Measurements from ENCODE around the gene SEBOX.
A peak's percentile ranks its signal among the peaks of the same experiment; 100 is the strongest.

The SEBOX gene

GRCh38 chr17:28407130-28407973 lies 42.4 kb upstream of the SEBOX start (continued):
- TF ChIP-seq, protein P1, sequence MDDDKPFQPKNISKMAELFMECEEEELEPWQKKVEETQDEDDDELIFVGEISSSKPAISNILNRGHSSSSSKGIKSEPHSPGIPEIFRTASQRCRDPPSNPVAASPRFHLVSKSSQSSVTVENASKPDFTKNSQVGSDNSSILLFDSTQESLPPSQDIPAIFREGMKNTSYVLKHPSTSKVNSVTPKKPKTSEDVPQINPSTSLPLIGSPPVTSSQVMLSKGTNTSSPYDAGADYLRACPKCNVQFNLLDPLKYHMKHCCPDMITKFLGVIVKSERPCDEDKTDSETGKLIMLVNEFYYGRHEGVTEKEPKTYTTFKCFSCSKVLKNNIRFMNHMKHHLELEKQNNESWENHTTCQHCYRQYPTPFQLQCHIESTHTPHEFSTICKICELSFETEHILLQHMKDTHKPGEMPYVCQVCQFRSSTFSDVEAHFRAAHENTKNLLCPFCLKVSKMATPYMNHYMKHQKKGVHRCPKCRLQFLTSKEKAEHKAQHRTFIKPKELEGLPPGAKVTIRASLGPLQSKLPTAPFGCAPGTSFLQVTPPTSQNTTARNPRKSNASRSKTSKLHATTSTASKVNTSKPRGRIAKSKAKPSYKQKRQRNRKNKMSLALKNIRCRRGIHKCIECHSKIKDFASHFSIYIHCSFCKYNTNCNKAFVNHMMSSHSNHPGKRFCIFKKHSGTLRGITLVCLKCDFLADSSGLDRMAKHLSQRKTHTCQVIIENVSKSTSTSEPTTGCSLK (tag by site-specific recombination; IDR thresholded peaks at IDR 0.05), result no peak
- TF ChIP-seq GLI2 (tag by site-specific recombination; IDR thresholded peaks at IDR 0.05; ENCODE audit: borderline replicate concordance, low read depth) (no peak), SCRT1 (tag by site-specific recombination; IDR thresholded peaks at IDR 0.05; ENCODE audit: borderline replicate concordance) (peak; percentile 96; the same call in 1 of the 2 replicates), SETDB1 (IDR thresholded peaks at IDR 0.05; ENCODE audit: insufficient read length, low read length) (no peak), ZNF660 (tag by site-specific recombination; IDR thresholded peaks at IDR 0.05) (peak; percentile 60; the same call in 1 of the 2 replicates), ZNF704 (tag by site-specific recombination; IDR thresholded peaks at IDR 0.05) (no peak), ZNF174 (tag by site-specific recombination; IDR thresholded peaks at IDR 0.05) (no peak), ZNF776 (tag by site-specific recombination; IDR thresholded peaks at IDR 0.05; ENCODE audit: borderline replicate concordance) (no peak), OSR2 (tag by site-specific recombination; IDR thresholded peaks at IDR 0.05) (peak; percentile 71), ZNF366 (tag by site-specific recombination; conservative IDR thresholded peaks at IDR 0.05) (peak; percentile 44; the same call in 1 of the 2 replicates), EGR2 (tag by site-specific recombination; IDR thresholded peaks at IDR 0.05; ENCODE audit: low read depth) (peak; percentile 43), ZNF416 (tag by site-specific recombination; IDR thresholded peaks at IDR 0.05) (no peak), SP2 (tag by site-specific recombination; IDR thresholded peaks at IDR 0.05) (peak; percentile 45; the same call in 1 of the 2 replicates), ZNF214 (tag by site-specific recombination; IDR thresholded peaks at IDR 0.05; ENCODE audit: borderline replicate concordance) (no peak), ZNF585B (tag by site-specific recombination; IDR thresholded peaks at IDR 0.05) (no peak), ZNF335 (tag by site-specific recombination; conservative IDR thresholded peaks at IDR 0.05) (peak; percentile 92), ZNF16 (tag by site-specific recombination; IDR thresholded peaks at IDR 0.05; ENCODE audit: low read depth) (no peak), ZNF248 (tag by site-specific recombination; IDR thresholded peaks at IDR 0.05) (no peak), TRIM28 (IDR thresholded peaks at IDR 0.05; ENCODE audit: borderline replicate concordance, low read length) (peak; percentile 76; the same call in 1 of the 2 replicates), ZNF621 (tag by site-specific recombination; IDR thresholded peaks at IDR 0.05) (no peak), ZNF404 (tag by site-specific recombination; IDR thresholded peaks at IDR 0.05) (no peak), ZNF596 (tag by site-specific recombination; IDR thresholded peaks at IDR 0.05) (no peak), ZXDB (tag by site-specific recombination; IDR thresholded peaks at IDR 0.05) (no peak), ZNF501 (tag by site-specific recombination; IDR thresholded peaks at IDR 0.05) (no peak)
- TF ChIP-seq, protein P2, sequence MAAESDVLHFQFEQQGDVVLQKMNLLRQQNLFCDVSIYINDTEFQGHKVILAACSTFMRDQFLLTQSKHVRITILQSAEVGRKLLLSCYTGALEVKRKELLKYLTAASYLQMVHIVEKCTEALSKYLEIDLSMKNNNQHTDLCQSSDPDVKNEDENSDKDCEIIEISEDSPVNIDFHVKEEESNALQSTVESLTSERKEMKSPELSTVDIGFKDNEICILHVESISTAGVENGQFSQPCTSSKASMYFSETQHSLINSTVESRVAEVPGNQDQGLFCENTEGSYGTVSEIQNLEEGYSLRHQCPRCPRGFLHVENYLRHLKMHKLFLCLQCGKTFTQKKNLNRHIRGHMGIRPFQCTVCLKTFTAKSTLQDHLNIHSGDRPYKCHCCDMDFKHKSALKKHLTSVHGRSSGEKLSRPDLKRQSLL (tag by site-specific recombination; IDR thresholded peaks at IDR 0.05), result no peak; the same call in 1 of the 2 replicates
- TF ChIP-seq, protein P3, sequence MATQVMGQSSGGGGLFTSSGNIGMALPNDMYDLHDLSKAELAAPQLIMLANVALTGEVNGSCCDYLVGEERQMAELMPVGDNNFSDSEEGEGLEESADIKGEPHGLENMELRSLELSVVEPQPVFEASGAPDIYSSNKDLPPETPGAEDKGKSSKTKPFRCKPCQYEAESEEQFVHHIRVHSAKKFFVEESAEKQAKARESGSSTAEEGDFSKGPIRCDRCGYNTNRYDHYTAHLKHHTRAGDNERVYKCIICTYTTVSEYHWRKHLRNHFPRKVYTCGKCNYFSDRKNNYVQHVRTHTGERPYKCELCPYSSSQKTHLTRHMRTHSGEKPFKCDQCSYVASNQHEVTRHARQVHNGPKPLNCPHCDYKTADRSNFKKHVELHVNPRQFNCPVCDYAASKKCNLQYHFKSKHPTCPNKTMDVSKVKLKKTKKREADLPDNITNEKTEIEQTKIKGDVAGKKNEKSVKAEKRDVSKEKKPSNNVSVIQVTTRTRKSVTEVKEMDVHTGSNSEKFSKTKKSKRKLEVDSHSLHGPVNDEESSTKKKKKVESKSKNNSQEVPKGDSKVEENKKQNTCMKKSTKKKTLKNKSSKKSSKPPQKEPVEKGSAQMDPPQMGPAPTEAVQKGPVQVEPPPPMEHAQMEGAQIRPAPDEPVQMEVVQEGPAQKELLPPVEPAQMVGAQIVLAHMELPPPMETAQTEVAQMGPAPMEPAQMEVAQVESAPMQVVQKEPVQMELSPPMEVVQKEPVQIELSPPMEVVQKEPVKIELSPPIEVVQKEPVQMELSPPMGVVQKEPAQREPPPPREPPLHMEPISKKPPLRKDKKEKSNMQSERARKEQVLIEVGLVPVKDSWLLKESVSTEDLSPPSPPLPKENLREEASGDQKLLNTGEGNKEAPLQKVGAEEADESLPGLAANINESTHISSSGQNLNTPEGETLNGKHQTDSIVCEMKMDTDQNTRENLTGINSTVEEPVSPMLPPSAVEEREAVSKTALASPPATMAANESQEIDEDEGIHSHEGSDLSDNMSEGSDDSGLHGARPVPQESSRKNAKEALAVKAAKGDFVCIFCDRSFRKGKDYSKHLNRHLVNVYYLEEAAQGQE (tag by site-specific recombination; IDR thresholded peaks at IDR 0.05), result no peak
- TF ChIP-seq, protein P4, sequence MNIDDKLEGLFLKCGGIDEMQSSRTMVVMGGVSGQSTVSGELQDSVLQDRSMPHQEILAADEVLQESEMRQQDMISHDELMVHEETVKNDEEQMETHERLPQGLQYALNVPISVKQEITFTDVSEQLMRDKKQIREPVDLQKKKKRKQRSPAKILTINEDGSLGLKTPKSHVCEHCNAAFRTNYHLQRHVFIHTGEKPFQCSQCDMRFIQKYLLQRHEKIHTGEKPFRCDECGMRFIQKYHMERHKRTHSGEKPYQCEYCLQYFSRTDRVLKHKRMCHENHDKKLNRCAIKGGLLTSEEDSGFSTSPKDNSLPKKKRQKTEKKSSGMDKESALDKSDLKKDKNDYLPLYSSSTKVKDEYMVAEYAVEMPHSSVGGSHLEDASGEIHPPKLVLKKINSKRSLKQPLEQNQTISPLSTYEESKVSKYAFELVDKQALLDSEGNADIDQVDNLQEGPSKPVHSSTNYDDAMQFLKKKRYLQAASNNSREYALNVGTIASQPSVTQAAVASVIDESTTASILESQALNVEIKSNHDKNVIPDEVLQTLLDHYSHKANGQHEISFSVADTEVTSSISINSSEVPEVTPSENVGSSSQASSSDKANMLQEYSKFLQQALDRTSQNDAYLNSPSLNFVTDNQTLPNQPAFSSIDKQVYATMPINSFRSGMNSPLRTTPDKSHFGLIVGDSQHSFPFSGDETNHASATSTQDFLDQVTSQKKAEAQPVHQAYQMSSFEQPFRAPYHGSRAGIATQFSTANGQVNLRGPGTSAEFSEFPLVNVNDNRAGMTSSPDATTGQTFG (tag by site-specific recombination; IDR thresholded peaks at IDR 0.05; ENCODE audit: borderline replicate concordance), result no peak
- TF ChIP-seq, protein P5, sequence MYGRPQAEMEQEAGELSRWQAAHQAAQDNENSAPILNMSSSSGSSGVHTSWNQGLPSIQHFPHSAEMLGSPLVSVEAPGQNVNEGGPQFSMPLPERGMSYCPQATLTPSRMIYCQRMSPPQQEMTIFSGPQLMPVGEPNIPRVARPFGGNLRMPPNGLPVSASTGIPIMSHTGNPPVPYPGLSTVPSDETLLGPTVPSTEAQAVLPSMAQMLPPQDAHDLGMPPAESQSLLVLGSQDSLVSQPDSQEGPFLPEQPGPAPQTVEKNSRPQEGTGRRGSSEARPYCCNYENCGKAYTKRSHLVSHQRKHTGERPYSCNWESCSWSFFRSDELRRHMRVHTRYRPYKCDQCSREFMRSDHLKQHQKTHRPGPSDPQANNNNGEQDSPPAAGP (tag by site-specific recombination; IDR thresholded peaks at IDR 0.05), result no peak

Data from HEK293 (cell line).